H9 (cell line): ENCODE measurements around the gene LAMA3. TPM values are rescaled to one million over a fixed set of nuclear protein-coding genes. Genes with fewer than 3 reads are reported as not detected.

ENCODE experiments used
- DNase-seq: peaks from one replicate; pipeline ENCODE4 v3.0.0-alpha.2; 2017
- H2AFZ ChIP-seq: one replicate; pipeline ENCODE4 v1.6.1; 2013; ENCODE audit warnings: mild to moderate bottlenecking, low read length, control low read depth, moderate library complexity
- H2AK5ac ChIP-seq: 2 replicates; pipeline ENCODE4 v1.6.1; 2013; ENCODE audit warnings: low read length, control low read depth, mixed read lengths; ENCODE audit not compliant: insufficient read length
- H2BK120ac ChIP-seq: one replicate; pipeline ENCODE4 v1.6.1; 2013; ENCODE audit warnings: low read depth, mild to moderate bottlenecking, low read length, control low read depth, inconsistent platforms; ENCODE audit not compliant: poor library complexity, severe bottlenecking
- H2BK12ac ChIP-seq: 2 replicates; pipeline ENCODE4 v1.6.1; 2013; ENCODE audit warnings: low read length, control low read depth, mixed read lengths, low read depth; ENCODE audit not compliant: insufficient read length
- H2BK15ac ChIP-seq: 2 replicates; pipeline ENCODE4 v1.6.1; 2013; ENCODE audit warnings: low read depth, low read length, control low read depth
- H2BK20ac ChIP-seq: one replicate; pipeline ENCODE4 v1.6.1; 2013; ENCODE audit warnings: low read depth, mild to moderate bottlenecking, low read length, control low read depth, inconsistent platforms; ENCODE audit not compliant: poor library complexity, severe bottlenecking
- H2BK5ac ChIP-seq: 2 replicates; pipeline ENCODE4 v1.6.1; 2013; ENCODE audit warnings: low read length, control low read depth, mixed read lengths; ENCODE audit not compliant: insufficient read length
- H3K14ac ChIP-seq: 2 replicates; pipeline ENCODE4 v1.6.1; 2013; ENCODE audit warnings: low read length, control low read depth; ENCODE audit not compliant: insufficient read depth
- H3K18ac ChIP-seq: 2 replicates; pipeline ENCODE4 v1.6.1; 2013; ENCODE audit warnings: low read depth, mild to moderate bottlenecking, mixed read lengths, low read length, control low read depth; ENCODE audit not compliant: insufficient read length
- H3K23ac ChIP-seq: 2 replicates; pipeline ENCODE4 v1.6.1; 2013; ENCODE audit warnings: low read length, control low read depth, mixed read lengths, low read depth; ENCODE audit not compliant: insufficient read length
- H3K23me2 ChIP-seq: 2 replicates; pipeline ENCODE4 v1.6.1; 2013; ENCODE audit warnings: low read depth, mild to moderate bottlenecking, mixed read lengths, low read length, control low read depth; ENCODE audit not compliant: insufficient read length, poor library complexity, severe bottlenecking
- H3K27ac ChIP-seq: 2 replicates; pipeline ENCODE4 v1.5.1; 2013; ENCODE audit warnings: low read length, control low read depth, mixed read lengths, low read depth; ENCODE audit not compliant: insufficient read length
- H3K27me3 ChIP-seq: 2 replicates; pipeline ENCODE4 v1.6.1; 2013; ENCODE audit warnings: low read length, control low read depth, inconsistent platforms; ENCODE audit not compliant: insufficient read depth
- H3K4ac ChIP-seq: 2 replicates; pipeline ENCODE4 v1.6.1; 2013; ENCODE audit warnings: low read depth, mild to moderate bottlenecking, control low read depth, inconsistent platforms, low read length, moderate library complexity
- H3K4me1 ChIP-seq: 2 replicates; pipeline ENCODE4 v1.6.1; 2013; ENCODE audit warnings: low read length, control low read depth, inconsistent platforms; ENCODE audit not compliant: insufficient read depth
- H3K4me2 ChIP-seq: 2 replicates; pipeline ENCODE4 v1.6.1; 2013; ENCODE audit warnings: low read length, control low read depth, mixed read lengths; ENCODE audit not compliant: insufficient read length, insufficient read depth
- H3K56ac ChIP-seq: 2 replicates; pipeline ENCODE4 v1.6.1; 2013; ENCODE audit warnings: low read depth, mild to moderate bottlenecking, mixed read lengths, low read length, control low read depth; ENCODE audit not compliant: insufficient read length
- H3K79me1 ChIP-seq: 2 replicates; pipeline ENCODE4 v1.6.1; 2013; ENCODE audit warnings: low read depth, mild to moderate bottlenecking, moderate library complexity, low read length, control low read depth, inconsistent platforms; ENCODE audit not compliant: insufficient read depth, poor library complexity, severe bottlenecking
- H3K79me2 ChIP-seq: 2 replicates; pipeline ENCODE4 v1.6.1; 2013; ENCODE audit warnings: low read length, control low read depth, inconsistent platforms; ENCODE audit not compliant: insufficient read depth
- H3K9ac ChIP-seq: 2 replicates; pipeline ENCODE4 v1.6.1; 2013; ENCODE audit warnings: low read length, control low read depth, mixed read lengths; ENCODE audit not compliant: insufficient read length; ENCODE audit errors: extremely low read depth
- H3K9me3 ChIP-seq: one replicate; pipeline ENCODE4 v1.6.1; 2013; ENCODE audit warnings: low read depth, low read length, inconsistent platforms; ENCODE audit not compliant: control insufficient read depth
- H3T11ph ChIP-seq: one replicate; pipeline ENCODE4 v1.6.1; 2013; ENCODE audit warnings: mild to moderate bottlenecking, low read length, control low read depth, inconsistent platforms
- H4K20me1 ChIP-seq: one replicate; pipeline ENCODE4 v1.6.1; 2013; ENCODE audit not compliant: control insufficient read depth, insufficient read length, insufficient read depth
- H4K5ac ChIP-seq: 2 replicates; pipeline ENCODE4 v1.6.1; 2013; ENCODE audit warnings: low read depth, mild to moderate bottlenecking, mixed read lengths, low read length, control low read depth; ENCODE audit not compliant: insufficient read length
- H4K8ac ChIP-seq: replicated peaks from 2 replicates; pipeline ENCODE4 v1.6.1; 2013; ENCODE audit warnings: low read length, control low read depth, mixed read lengths, low read depth; ENCODE audit not compliant: insufficient read length
- H4K91ac ChIP-seq: 2 replicates; pipeline ENCODE4 v1.6.1; 2013; ENCODE audit warnings: low read depth, mild to moderate bottlenecking, moderate library complexity, mixed read lengths, low read length, control low read depth; ENCODE audit not compliant: insufficient read length
- H3K27ac Mint-ChIP-seq, 3 experiments: 2 replicates in 2 of 3; 3 replicates in 1 of 3; pipeline ENCODE4 v1.8.0; 2020 to 2021; ENCODE audit warnings: mixed read lengths in 3 of 3, mild to moderate bottlenecking in 1 of 3, moderate library complexity in 1 of 3
- H3K27me3 Mint-ChIP-seq: 2 replicates; pipeline ENCODE4 v1.8.0; 2021; ENCODE audit warnings: low read depth, mild to moderate bottlenecking, moderate library complexity, mixed read lengths
- H3K36me3 Mint-ChIP-seq, 3 experiments: 2 replicates in 2 of 3; 3 replicates in 1 of 3; pipeline ENCODE4 v1.8.0; 2020 to 2021; ENCODE audit warnings: low read depth in 3 of 3, mixed read lengths in 3 of 3; ENCODE audit not compliant: insufficient read depth in 1 of 3
- H3K4me1 Mint-ChIP-seq, 2 experiments: 2 replicates each; pipeline ENCODE4 v1.8.0; 2020; ENCODE audit warnings: mixed read lengths in 2 of 2
- H3K4me3 Mint-ChIP-seq, 2 experiments: 2 replicates in 1 of 2; 3 replicates in 1 of 2; pipeline ENCODE4 v1.8.0; 2020 to 2021; ENCODE audit warnings: mild to moderate bottlenecking in 2 of 2, mixed read lengths in 2 of 2, moderate library complexity in 1 of 2
- H3K9me3 Mint-ChIP-seq, 2 experiments: 2 replicates in 1 of 2; 3 replicates in 1 of 2; pipeline ENCODE4 v1.8.0; 2020; ENCODE audit warnings: mild to moderate bottlenecking in 2 of 2, mixed read lengths in 2 of 2, moderate library complexity in 1 of 2
- CTCF ChIP-seq: fragments of 200-600 bp; sonication (generic); conservative IDR thresholded peaks from 3 replicates; pipeline ENCODE4 v1.8.0; 2021; ENCODE audit warnings: antibody characterized with exemption, mild to moderate bottlenecking
- WGBS: extraction: QIAGEN DNeasy Blood & Tissue Kit; methylation state at CpG from one replicate; pipeline ENCODE4 v1.1.7; 2013; ENCODE audit warnings: missing lambda C conversion rate, low lambda C conversion rate, mixed read lengths; ENCODE audit not compliant: insufficient read length; ENCODE audit errors: extremely low coverage; 5-methylcytosine and 5-hydroxymethylcytosine counted together
- total RNA-seq: library from RNA; stranded (reverse); gene quantifications from 2 replicates; pipeline ENCODE4 v1.2.1, GENCODE V29; 2021

LAMA3 gene
- total RNA-seq, 1 experiment from 2014 or later: 0.33 TPM

- Histone ChIP-seq H4K5ac (no peak overlapping the region), H4K8ac (no peak overlapping the region), H3T11ph (no peak overlapping the region), H3K4ac (no peak overlapping the region), H3K23me2 (no peaks in the 10 kb centered on the region), H2BK15ac (no peak overlapping the region), H2AFZ (no peak overlapping the region), H4K91ac (no peak overlapping the region), H2BK5ac (no peak overlapping the region), H3K4me2 (no peak overlapping the region), H3K14ac (no peak overlapping the region), H2BK120ac (no peak overlapping the region), H3K18ac (no peak overlapping the region), H3K56ac (no peak overlapping the region), H3K4me1 (no peaks in the 10 kb centered on the region; the same call in 1 of the 2 replicates), H2BK20ac (no peak overlapping the region), H2AK5ac (no peak overlapping the region), H3K9ac (no peak overlapping the region), H3K79me2 (no peaks in the 10 kb centered on the region), H2BK12ac (no peak overlapping the region), H3K79me1 (no peaks in the 10 kb centered on the region), H3K27me3 (no peaks in the 10 kb centered on the region), H3K27ac (no peak overlapping the region), H3K23ac (no peak overlapping the region), H4K20me1 (no peaks in the 10 kb centered on the region), H3K9me3 (no peaks in the 10 kb centered on the region)
- Mint-ChIP-seq H3K36me3 (no peaks in the 10 kb centered on the region), H3K9me3 (no peaks in the 10 kb centered on the region), H3K27ac (no peak overlapping the region), H3K27me3 (no peaks in the 10 kb centered on the region; the same call in 1 of the 2 replicates), H3K4me1 (peaks cover 12 to 24% of the 10 kb centered on the region in 2 experiments), H3K4me3 (no peak overlapping the region)
- WGBS: no CpG with 5 or more reads among the region's 7 CpGs
- no peak for DNase-seq
- TF ChIP-seq CTCF: no peak
These were observed 44.6 kb downstream of the LAMA3 start for GRCh38 chr18:23733895-23734294.
